ENCODE data around the gene MRPL21. TPM values are rescaled to one million over a fixed set of nuclear protein-coding genes. Genes with fewer than 3 reads are reported as not detected.
A peak's percentile ranks its signal among the peaks of the same experiment; 100 is the strongest.

The MRPL21 gene
- total RNA-seq, 5 donors from 2014 or later (not counting 1 experiment from before 2014, with no cell fraction given): 34.0 to 36.9 (median 35.3) TPM

DNA sequence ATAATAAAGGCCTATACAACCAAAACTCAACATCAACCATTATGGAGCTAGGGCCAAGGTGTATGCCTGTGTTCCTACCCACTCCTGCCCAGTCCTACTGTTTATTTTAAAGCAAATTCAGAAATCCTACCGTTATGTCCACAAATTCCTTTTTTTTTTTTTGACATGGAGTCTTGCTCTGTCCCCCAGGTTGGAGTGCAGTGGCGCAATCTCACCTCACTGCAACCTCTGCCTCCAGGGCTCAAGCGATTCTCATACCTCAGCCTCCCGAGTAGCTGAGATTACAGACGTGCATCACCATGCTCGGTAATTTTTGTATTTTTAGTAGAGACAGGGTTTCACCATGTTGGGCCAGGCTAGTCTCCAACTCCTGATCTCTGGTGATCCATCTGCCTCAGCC, 58.8 kb downstream of the MRPL21 start:
- ChIA-PET POLR2A (no interaction called here), CTCF (interaction anchor here (0.6 to 1.3 kb wide), 3 partner anchors 20 to 673 kb away, joined by 3 to 4 read pairs (median 3); no protein-coding TSS in a partner anchor)
- Histone ChIP-seq H3K36me3 (ENCODE audit: control insufficient read depth in 2 of 2, extremely low read depth in 1 of 2, insufficient read depth in 1 of 2, low read length in 1 of 2) (no peaks in the 10 kb centered on the region), H3K9me3 (no peaks in the 10 kb centered on the region), H3K4me1 (ENCODE audit: control insufficient read depth in 1 of 2, extremely low read depth in 1 of 2, insufficient read depth in 2 of 2, low read length in 2 of 2) (peaks cover 19 to 41% of the 10 kb centered on the region in 2 experiments), H3K27ac (ENCODE audit: low read length) (no peak overlapping the region), H3K27me3 (replicated peaks in 1 of 2; ENCODE audit: control insufficient read depth in 2 of 2, extremely low read depth in 1 of 2, insufficient read depth in 2 of 2, low read length in 1 of 2) (peaks cover 0 to 16% of the 10 kb centered on the region in 2 experiments), H3K4me3 (ENCODE audit: control insufficient read depth in 1 of 2, extremely low read depth in 1 of 2, low read length in 1 of 2) (no peak overlapping the region)
- H3K9me3 Mint-ChIP-seq: no peaks in the 10 kb centered on the region
- peak overlapping the region in 1 of 3 donors; percentile 87 for H3K4me3 Mint-ChIP-seq
- ATAC-seq (replicated peaks in 1 of 4): no peak
- H3K4me1 Mint-ChIP-seq: peaks cover 26 to 29% (median 27%) of the 10 kb centered on the region in 3 donors
- DNase-seq: no peak
- peak overlapping the region in 1 of 2 donors; percentile 39 for H3K27ac Mint-ChIP-seq
- peaks cover 0 to 6% of the 10 kb centered on the region in 2 donors for H3K27me3 Mint-ChIP-seq
- H3K36me3 Mint-ChIP-seq: no peaks in the 10 kb centered on the region
- 86% methylated on average over 1 of the region's 6 CpGs for WGBS (ENCODE audit: insufficient coverage)

DNA sequence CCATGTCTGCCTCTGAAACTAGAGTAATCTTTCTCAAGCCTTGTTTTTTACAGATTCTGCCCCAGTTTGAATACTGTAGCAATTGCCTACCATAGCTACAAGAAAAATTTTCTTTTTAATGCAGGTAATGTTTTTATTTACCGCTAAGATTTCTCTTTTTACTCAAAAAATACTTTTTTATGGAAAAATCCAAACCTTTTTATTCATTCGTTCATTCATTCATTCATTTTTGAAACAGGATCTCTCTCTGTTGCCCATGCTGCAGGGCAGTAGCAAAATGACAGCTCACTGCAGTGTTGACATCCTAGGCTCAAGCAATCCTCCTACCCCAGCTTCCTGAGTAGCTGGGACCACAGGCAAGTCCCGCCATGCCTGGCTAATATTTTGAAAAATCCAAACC, 59.3 kb downstream of the MRPL21 start:
- CTCF ChIA-PET: interaction anchor here in 1 of 2 donors (1.1 to 1.3 kb wide), 2 partner anchors 19 to 42 kb away, joined by 3 to 4 read pairs; no protein-coding TSS in a partner anchor
- H3K4me1 Mint-ChIP-seq: peaks cover 30 to 33% (median 32%) of the 10 kb centered on the region in 3 donors
- no CpG with 5 or more reads among the region's 3 CpGs for WGBS (ENCODE audit: insufficient coverage)
- H3K27ac Mint-ChIP-seq: peak overlapping the region in 1 of 2 donors; percentile 36
- POLR2A ChIA-PET: interaction anchor here (0.6 kb wide), 2 partner anchors 21 to 31 kb away, joined by 3 to 7 read pairs; no protein-coding TSS in a partner anchor
- Histone ChIP-seq H3K4me1 (ENCODE audit: control insufficient read depth in 1 of 2, extremely low read depth in 1 of 2, insufficient read depth in 2 of 2, low read length in 2 of 2) (peaks cover 19 to 45% of the 10 kb centered on the region in 2 experiments), H3K4me3 (ENCODE audit: control insufficient read depth in 1 of 2, extremely low read depth in 1 of 2, low read length in 1 of 2) (peak overlapping the region; percentile 61 to 83), H3K9me3 (no peaks in the 10 kb centered on the region), H3K27me3 (replicated peaks in 1 of 2; ENCODE audit: control insufficient read depth in 2 of 2, extremely low read depth in 1 of 2, insufficient read depth in 2 of 2, low read length in 1 of 2) (peaks cover 0 to 14% of the 10 kb centered on the region in 2 experiments), H3K36me3 (ENCODE audit: control insufficient read depth in 2 of 2, extremely low read depth in 1 of 2, insufficient read depth in 1 of 2, low read length in 1 of 2) (no peaks in the 10 kb centered on the region), H3K27ac (ENCODE audit: low read length) (no peak overlapping the region)
- peaks cover 0 to 6% of the 10 kb centered on the region in 2 donors for H3K27me3 Mint-ChIP-seq
- H3K36me3 Mint-ChIP-seq: no peaks in the 10 kb centered on the region
- ATAC-seq (replicated peaks in 1 of 4) (no peak), DNase-seq (no peak)
- H3K9me3 Mint-ChIP-seq: no peaks in the 10 kb centered on the region
- peak overlapping the region; percentile 87 to 94 (median 87) for H3K4me3 Mint-ChIP-seq

- peaks cover 21 to 47% of the 10 kb centered on the region in 2 experiments for H3K4me1 ChIP-seq (ENCODE audit: control insufficient read depth in 1 of 2, extremely low read depth in 1 of 2, insufficient read depth in 2 of 2, low read length in 2 of 2)
- no peaks in the 10 kb centered on the region for H3K36me3 ChIP-seq (ENCODE audit: control insufficient read depth in 2 of 2, extremely low read depth in 1 of 2, insufficient read depth in 1 of 2, low read length in 1 of 2)
- H3K27ac Mint-ChIP-seq: peak overlapping the region; percentile 87 to 90
- H3K4me3 Mint-ChIP-seq: peak overlapping the region; percentile 87 to 94 (median 87)
- 1% methylated on average over 53 of the region's 54 CpGs for WGBS (ENCODE audit: insufficient coverage)
- POLR2A ChIA-PET: interaction anchor here (0.6 to 1.0 kb wide), 3 partner anchors 20 to 103 kb away, joined by 3 to 7 read pairs (median 4); no protein-coding TSS in a partner anchor
- H3K27me3 ChIP-seq (replicated peaks in 1 of 2; ENCODE audit: control insufficient read depth in 2 of 2, extremely low read depth in 1 of 2, insufficient read depth in 2 of 2, low read length in 1 of 2): peaks cover 0 to 12% of the 10 kb centered on the region in 2 experiments
- H3K27ac ChIP-seq (ENCODE audit: low read length): peak overlapping the region; percentile 0
- H3K4me1 Mint-ChIP-seq: peaks cover 32 to 36% (median 34%) of the 10 kb centered on the region in 3 donors
- peak overlapping the region; percentile 61 to 83 for H3K4me3 ChIP-seq (ENCODE audit: control insufficient read depth in 1 of 2, extremely low read depth in 1 of 2, low read length in 1 of 2)
- peak; percentile 49 to 63 (median 58) for ATAC-seq (replicated peaks in 1 of 4)
- no peaks in the 10 kb centered on the region for H3K9me3 Mint-ChIP-seq
- H3K9me3 ChIP-seq: no peaks in the 10 kb centered on the region
- CTCF ChIA-PET: interaction anchor here (1.1 to 1.3 kb wide), 3 partner anchors 18 to 42 kb away, joined by 3 to 4 read pairs (median 4); no protein-coding TSS in a partner anchor
- no peaks in the 10 kb centered on the region for H3K36me3 Mint-ChIP-seq
- H3K27me3 Mint-ChIP-seq: peaks cover 0 to 6% of the 10 kb centered on the region in 2 donors
- DNase-seq: peak in 34 of 35 experiments; percentile 21 to 82 (median 50)
These were observed 59.8 kb downstream of the MRPL21 start for GRCh38 chr11:68843703-68844312.

- H3K4me3 Mint-ChIP-seq: peak overlapping the region; percentile 87 to 94 (median 87)
- peak in 29 of 35 experiments; percentile 20 to 76 (median 47) for DNase-seq
- Histone ChIP-seq H3K36me3 (ENCODE audit: control insufficient read depth in 2 of 2, extremely low read depth in 1 of 2, insufficient read depth in 1 of 2, low read length in 1 of 2) (no peaks in the 10 kb centered on the region), H3K27ac (ENCODE audit: low read length) (peak overlapping the region; percentile 17), H3K27me3 (replicated peaks in 1 of 2; ENCODE audit: control insufficient read depth in 2 of 2, extremely low read depth in 1 of 2, insufficient read depth in 2 of 2, low read length in 1 of 2) (peaks cover 0 to 8% of the 10 kb centered on the region in 2 experiments), H3K4me1 (ENCODE audit: control insufficient read depth in 1 of 2, extremely low read depth in 1 of 2, insufficient read depth in 2 of 2, low read length in 2 of 2) (peaks cover 27 to 54% of the 10 kb centered on the region in 2 experiments), H3K9me3 (no peaks in the 10 kb centered on the region), H3K4me3 (ENCODE audit: control insufficient read depth in 1 of 2, extremely low read depth in 1 of 2, low read length in 1 of 2) (peak overlapping the region; percentile 61 to 83)
- no peaks in the 10 kb centered on the region for H3K9me3 Mint-ChIP-seq
- peaks cover 0 to 6% of the 10 kb centered on the region in 2 donors for H3K27me3 Mint-ChIP-seq
- ChIA-PET CTCF (interaction anchor here (0.5 to 1.3 kb wide), 5 partner anchors 17 to 44 kb away, joined by 3 to 7 read pairs (median 4); no protein-coding TSS in a partner anchor), POLR2A (interaction anchor here in 1 of 2 donors (0.5 to 1.0 kb wide), 3 partner anchors 19 to 102 kb away, joined by 4 to 5 read pairs (median 4); no protein-coding TSS in a partner anchor)
- no peak for ATAC-seq (replicated peaks in 1 of 4)
- peaks cover 38 to 42% (median 40%) of the 10 kb centered on the region in 3 donors for H3K4me1 Mint-ChIP-seq
- WGBS (ENCODE audit: insufficient coverage): 4% methylated on average over 5 of the region's 23 CpGs
- H3K27ac Mint-ChIP-seq: peak overlapping the region; percentile 87 to 90
- H3K36me3 Mint-ChIP-seq: no peaks in the 10 kb centered on the region
These were observed 60.5 kb downstream of the MRPL21 start for GRCh38 chr11:68843052-68843561.

GRCh38 chr11:68842427-68843051, 61.1 kb downstream of the MRPL21 start:
- Histone ChIP-seq H3K27ac (ENCODE audit: low read length) (peak overlapping the region; percentile 61), H3K27me3 (replicated peaks in 1 of 2; ENCODE audit: control insufficient read depth in 2 of 2, extremely low read depth in 1 of 2, insufficient read depth in 2 of 2, low read length in 1 of 2) (peaks cover 0 to 8% of the 10 kb centered on the region in 2 experiments), H3K4me1 (ENCODE audit: control insufficient read depth in 1 of 2, extremely low read depth in 1 of 2, insufficient read depth in 2 of 2, low read length in 2 of 2) (peaks cover 29 to 60% of the 10 kb centered on the region in 2 experiments), H3K4me3 (ENCODE audit: control insufficient read depth in 1 of 2, extremely low read depth in 1 of 2, low read length in 1 of 2) (peak overlapping the region; percentile 61 to 83), H3K36me3 (ENCODE audit: control insufficient read depth in 2 of 2, extremely low read depth in 1 of 2, insufficient read depth in 1 of 2, low read length in 1 of 2) (no peaks in the 10 kb centered on the region), H3K9me3 (no peaks in the 10 kb centered on the region)
- Mint-ChIP-seq H3K36me3 (no peaks in the 10 kb centered on the region), H3K27ac (peak overlapping the region; percentile 87 to 90), H3K4me1 (peaks cover 44 to 48% (median 45%) of the 10 kb centered on the region in 3 donors), H3K27me3 (peaks cover 0 to 3% of the 10 kb centered on the region in 2 donors), H3K4me3 (peak overlapping the region; percentile 87 to 94 (median 87)), H3K9me3 (no peaks in the 10 kb centered on the region)
- POLR2A ChIA-PET: interaction anchor here in 1 of 2 donors (0.5 to 1.0 kb wide), 3 partner anchors 19 to 102 kb away, joined by 4 to 5 read pairs (median 4); no protein-coding TSS in a partner anchor
- WGBS (ENCODE audit: insufficient coverage): 21% methylated on average over 10 of the region's 25 CpGs
- no peak for ATAC-seq (replicated peaks in 1 of 4)
- CTCF ChIA-PET: interaction anchor here (0.5 to 1.2 kb wide), 4 partner anchors 17 to 44 kb away, joined by 4 to 7 read pairs (median 4); no protein-coding TSS in a partner anchor
- no peak for DNase-seq
